CD4-positive, alpha-beta T cell (primary cell): ENCODE measurements around the gene SPATA19. TPM values are rescaled to one million over a fixed set of nuclear protein-coding genes. Genes with fewer than 3 reads are reported as not detected.

Experiments used
- ATAC-seq: fragments of 200-7000 bp; cut with Tn5 transposase; one replicate; pipeline ENCODE4 v1.10.0; 2022; ENCODE audit warnings: mild to moderate bottlenecking; ENCODE audit not compliant: poor library complexity
- CTCF ChIA-PET: fragments of 350-600 bp; sonication (Branson Sonifier 250); formaldehyde crosslinking; loops from one replicate; lab custom pipeline; 2021; ENCODE audit warnings: antibody characterized with exemption, inconsistent platforms; lab: Charles Lee
- POLR2A ChIA-PET: fragments of 350-600 bp; sonication (Branson Sonifier 250); formaldehyde crosslinking; loops from one replicate; lab custom pipeline; 2021; ENCODE audit warnings: antibody characterized with exemption, inconsistent platforms; lab: Charles Lee
- DNase-seq, 14 experiments: peaks; one replicate each; pipeline ENCODE4 v3.0.0-alpha.2; 2013 to 2020; ENCODE audit warnings: mixed read lengths in 2 of 14
- H3K27ac ChIP-seq, 2 donors: one replicate each; pipeline versions ENCODE4 v1.5.1 to v1.7.0; 2013; ENCODE audit warnings: low read length in 2 of 2, low read depth in 1 of 2, mild to moderate bottlenecking in 1 of 2
- H3K27me3 ChIP-seq, 2 experiments: 1 replicate in 1 of 2; 2 replicates in 1 of 2; pipeline versions ENCODE4 v1.6.1 to v1.7.0; 2013; ENCODE audit warnings: low read length in 2 of 2, control low read depth in 1 of 2, mild to moderate bottlenecking in 1 of 2, moderate library complexity in 1 of 2; ENCODE audit not compliant: insufficient read depth in 2 of 2, control insufficient read depth in 1 of 2
- H3K36me3 ChIP-seq: one replicate; pipeline ENCODE4 v1.6.1; 2013; ENCODE audit warnings: low read length, control low read depth; ENCODE audit not compliant: insufficient read depth
- H3K4me1 ChIP-seq: one replicate; pipeline ENCODE4 v1.6.1; 2013; ENCODE audit warnings: low read length, control low read depth; ENCODE audit not compliant: insufficient read depth
- H3K4me3 ChIP-seq: one replicate; pipeline ENCODE4 v1.5.1; 2013; ENCODE audit warnings: mild to moderate bottlenecking, low read length, moderate library complexity
- H3K9me3 ChIP-seq, 2 experiments: 1 replicate in 1 of 2; 2 replicates in 1 of 2; pipeline versions ENCODE4 v1.6.1 to v1.7.0; 2013; ENCODE audit warnings: low read length in 2 of 2, mild to moderate bottlenecking in 2 of 2, control low read depth in 1 of 2, moderate library complexity in 1 of 2; ENCODE audit not compliant: control insufficient read depth in 1 of 2, insufficient read depth in 1 of 2
- H3K27ac Mint-ChIP-seq: one replicate; pipeline ENCODE4 v1.8.0; 2020; ENCODE audit warnings: mixed read lengths
- H3K27me3 Mint-ChIP-seq: one replicate; pipeline ENCODE4 v1.8.0; 2021; ENCODE audit warnings: mixed read lengths
- H3K36me3 Mint-ChIP-seq: one replicate; pipeline ENCODE4 v1.8.0; 2021; ENCODE audit warnings: low read depth, mixed read lengths
- H3K4me1 Mint-ChIP-seq: one replicate; pipeline ENCODE4 v1.8.0; 2021; ENCODE audit warnings: low read depth, mixed read lengths
- H3K4me3 Mint-ChIP-seq: one replicate; pipeline ENCODE4 v1.8.0; 2020; ENCODE audit warnings: mild to moderate bottlenecking, mixed read lengths
- H3K9me3 Mint-ChIP-seq: one replicate; pipeline ENCODE4 v1.8.0; 2020; ENCODE audit warnings: mixed read lengths
- intact Hi-C, 2 experiments: fragments of 100-400 bp; cut with DNase I in 1 of 2; cut with micrococcal nuclease in 1 of 2; formaldehyde crosslinking; loops; one replicate each; pipeline versions ENCODE4 v1.15.1 to v1.9.0; 2023 to 2025; cut with DNase I, micrococcal nuclease
- total RNA-seq, 174 experiments: library from RNA in 2 of 174; stranded (reverse) in 2 of 174; gene quantifications; one replicate each; pipeline ENCODE4 v1.2.3 and lab custom pipeline; 2021 to 2026
- TF ChIP-seq, protein P1 (sequence below): fragments of 200-600 bp; IDR thresholded peaks from one replicate; pipeline ENCODE4 v1.8.0; 2022; ENCODE audit warnings: antibody characterized with exemption, mild to moderate bottlenecking

SPATA19 gene
- total RNA-seq, 2 experiments from 2014 or later: not detected

DNA sequence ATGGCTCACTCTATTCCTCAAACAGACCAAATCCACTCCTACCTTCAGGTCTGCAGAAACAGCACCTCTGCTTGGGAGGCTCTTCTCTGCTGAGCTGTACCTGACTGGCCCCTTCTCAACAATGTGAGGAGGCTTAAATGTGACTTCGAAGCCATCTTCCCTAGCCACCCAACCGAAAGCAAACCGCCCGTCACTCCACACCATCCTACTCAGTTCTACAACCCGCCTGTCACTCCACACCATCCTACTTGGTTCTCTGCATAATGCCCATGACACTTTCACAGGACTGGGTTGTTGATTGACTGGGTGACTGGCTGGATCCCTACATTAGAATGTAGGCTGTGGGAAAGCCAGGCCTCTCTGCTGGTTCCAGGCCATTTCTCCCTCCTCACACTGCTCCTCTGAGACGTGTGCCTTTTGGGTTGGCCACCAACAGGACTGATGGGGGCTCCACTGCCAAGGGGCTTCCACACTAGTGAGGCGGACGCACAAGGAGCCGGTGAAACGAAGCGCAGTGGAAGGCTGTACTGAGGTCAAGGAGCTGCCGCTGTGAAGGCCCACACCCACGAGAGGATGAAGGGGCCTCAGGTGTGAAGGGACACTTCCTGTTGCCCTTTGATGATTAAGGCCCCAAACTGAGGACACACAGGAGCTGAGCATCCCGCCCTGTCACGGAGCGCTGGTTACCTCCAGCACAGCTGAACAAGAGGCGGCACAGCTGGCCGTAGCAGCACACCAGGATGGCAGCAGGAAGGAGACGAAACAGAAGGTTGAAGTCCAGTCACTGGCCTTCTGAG, 47.5 kb upstream of the SPATA19 start:
- Histone ChIP-seq H3K4me1 (no peaks in the 10 kb centered on the region), H3K27ac (no peak overlapping the region), H3K9me3 (no peaks in the 10 kb centered on the region), H3K27me3 (peaks cover 0 to 3% of the 10 kb centered on the region in 2 experiments), H3K36me3 (no peaks in the 10 kb centered on the region), H3K4me3 (no peak overlapping the region)
- CTCF ChIA-PET: no interaction called here
- H3K9me3 Mint-ChIP-seq: no peaks in the 10 kb centered on the region
- no peak for ATAC-seq
- TF ChIP-seq, protein P1, sequence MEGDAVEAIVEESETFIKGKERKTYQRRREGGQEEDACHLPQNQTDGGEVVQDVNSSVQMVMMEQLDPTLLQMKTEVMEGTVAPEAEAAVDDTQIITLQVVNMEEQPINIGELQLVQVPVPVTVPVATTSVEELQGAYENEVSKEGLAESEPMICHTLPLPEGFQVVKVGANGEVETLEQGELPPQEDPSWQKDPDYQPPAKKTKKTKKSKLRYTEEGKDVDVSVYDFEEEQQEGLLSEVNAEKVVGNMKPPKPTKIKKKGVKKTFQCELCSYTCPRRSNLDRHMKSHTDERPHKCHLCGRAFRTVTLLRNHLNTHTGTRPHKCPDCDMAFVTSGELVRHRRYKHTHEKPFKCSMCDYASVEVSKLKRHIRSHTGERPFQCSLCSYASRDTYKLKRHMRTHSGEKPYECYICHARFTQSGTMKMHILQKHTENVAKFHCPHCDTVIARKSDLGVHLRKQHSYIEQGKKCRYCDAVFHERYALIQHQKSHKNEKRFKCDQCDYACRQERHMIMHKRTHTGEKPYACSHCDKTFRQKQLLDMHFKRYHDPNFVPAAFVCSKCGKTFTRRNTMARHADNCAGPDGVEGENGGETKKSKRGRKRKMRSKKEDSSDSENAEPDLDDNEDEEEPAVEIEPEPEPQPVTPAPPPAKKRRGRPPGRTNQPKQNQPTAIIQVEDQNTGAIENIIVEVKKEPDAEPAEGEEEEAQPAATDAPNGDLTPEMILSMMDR: no peak
- no peaks in the 10 kb centered on the region for H3K36me3 Mint-ChIP-seq
- POLR2A ChIA-PET: no interaction called here
- no peak overlapping the region for H3K4me3 Mint-ChIP-seq
- H3K4me1 Mint-ChIP-seq: no peaks in the 10 kb centered on the region
- intact Hi-C loops: no loop called here
- peaks cover 33% of the 10 kb centered on the region for H3K27me3 Mint-ChIP-seq
- no peak for DNase-seq
- no peak overlapping the region for H3K27ac Mint-ChIP-seq

DNA sequence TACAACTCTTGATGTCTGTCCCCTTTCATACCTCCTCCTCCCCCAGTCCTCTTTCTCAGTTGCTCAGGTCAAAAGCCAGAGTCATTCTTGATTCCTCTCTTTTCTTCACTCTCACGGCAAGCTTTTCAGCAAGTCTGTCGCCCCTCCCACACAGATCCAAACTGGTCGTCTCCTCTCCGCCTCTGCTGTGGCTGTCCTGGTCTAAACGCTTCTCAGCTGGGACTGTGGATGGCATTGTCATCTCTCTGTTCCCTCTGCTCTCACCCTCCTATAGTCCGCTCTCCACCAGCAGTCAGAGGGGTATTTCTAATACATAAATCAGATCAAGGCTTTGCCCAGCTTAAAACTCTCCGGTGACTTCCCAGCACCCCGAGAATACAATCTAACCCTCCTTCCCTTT, 46.8 kb upstream of the SPATA19 start:
- intact Hi-C loops: no loop called here

GRCh38 chr11:133889893-133890292, 44.6 kb upstream of the SPATA19 start:
- Histone ChIP-seq H3K4me1 (no peaks in the 10 kb centered on the region), H3K27me3 (peaks cover 7 to 14% of the 10 kb centered on the region in 2 experiments), H3K9me3 (no peaks in the 10 kb centered on the region), H3K4me3 (no peak overlapping the region), H3K27ac (no peak overlapping the region), H3K36me3 (no peaks in the 10 kb centered on the region)
- DNase-seq (no peak), ATAC-seq (no peak)
- no peaks in the 10 kb centered on the region for H3K4me1 Mint-ChIP-seq
- H3K4me3 Mint-ChIP-seq: no peak overlapping the region
- intact Hi-C loops: no loop called here
- peaks cover 52% of the 10 kb centered on the region for H3K27me3 Mint-ChIP-seq
- ChIA-PET CTCF (no interaction called here), POLR2A (no interaction called here)
- H3K36me3 Mint-ChIP-seq: no peaks in the 10 kb centered on the region
- TF ChIP-seq, protein P1: no peak
- H3K27ac Mint-ChIP-seq: no peak overlapping the region
- no peaks in the 10 kb centered on the region for H3K9me3 Mint-ChIP-seq

More for the DNA sequence above, 46.8 kb upstream of the SPATA19 start:
- Histone ChIP-seq H3K27ac (no peak overlapping the region), H3K36me3 (no peaks in the 10 kb centered on the region), H3K27me3 (peaks cover 0 to 3% of the 10 kb centered on the region in 2 experiments), H3K9me3 (no peaks in the 10 kb centered on the region), H3K4me1 (no peaks in the 10 kb centered on the region), H3K4me3 (no peak overlapping the region)
- Mint-ChIP-seq H3K27ac (no peak overlapping the region), H3K4me3 (no peak overlapping the region), H3K36me3 (no peaks in the 10 kb centered on the region), H3K4me1 (no peaks in the 10 kb centered on the region), H3K27me3 (peaks cover 39% of the 10 kb centered on the region), H3K9me3 (no peaks in the 10 kb centered on the region)
- ChIA-PET CTCF (no interaction called here), POLR2A (no interaction called here)
- TF ChIP-seq, protein P1: no peak
- DNase-seq (no peak), ATAC-seq (no peak)
